ENCODE data around the gene TMCC3.

- no peak for TF ChIP-seq CTCF (IDR thresholded peaks at IDR 0.05)
- no peak for TF ChIP-seq POLR2A (IDR thresholded peaks at IDR 0.05)
Measured at GRCh38 chr12:94631058-94631457, 19.3 kb downstream of the TMCC3 start.
